ENCODE data around the gene EIF5.
"Not testable (repeated sequence)": the region's sequence is repeated elsewhere in the genome, so short reads cannot be mapped to it uniquely, and the experiment has no call there.

Gene EIF5

GRCh38 chr14:103337794-103338193 lies 3.8 kb downstream of the EIF5 start:
- no peak for DNase-seq

GRCh38 chr14:103339561-103339960 lies 5.5 kb downstream of the EIF5 start:
- no peak for DNase-seq

- no peak for DNase-seq
These were observed 6.6 kb downstream of the EIF5 start for GRCh38 chr14:103340480-103341212.

GRCh38 chr14:103341250-103342129 lies 7.5 kb downstream of the EIF5 start:
- DNase-seq, result no peak

- DNase-seq, result no peak
These were observed 9.3 kb downstream of the EIF5 start for GRCh38 chr14:103343164-103343879.

GRCh38 chr14:103343905-103344797 lies 10.1 kb downstream of the EIF5 start:
- no peak for DNase-seq

GRCh38 chr14:103346286-103346685 lies 12.2 kb downstream of the EIF5 start:
- DNase-seq, result no peak

GRCh38 chr14:103347091-103347815 lies 13.2 kb downstream of the EIF5 start:
- DNase-seq, result no peak

- no peak for DNase-seq
These were observed 14.1 kb downstream of the EIF5 start for GRCh38 chr14:103348154-103348553.

GRCh38 chr14:103349982-103350381 lies 15.9 kb downstream of the EIF5 start:
- DNase-seq, result no peak

GRCh38 chr14:103353362-103353761 lies 19.3 kb downstream of the EIF5 start:
- no peak for DNase-seq

GRCh38 chr14:103354141-103354540 lies 20.1 kb downstream of the EIF5 start:
- DNase-seq, result no peak

- no peak for DNase-seq
These were observed 22.1 kb downstream of the EIF5 start for GRCh38 chr14:103356024-103356682.

GRCh38 chr14:103357552-103357951 lies 23.5 kb downstream of the EIF5 start:
- DNase-seq, result not testable (repeated sequence)

- no peak for DNase-seq
These were observed 26.5 kb downstream of the EIF5 start for GRCh38 chr14:103360548-103360947.

- DNase-seq, result no peak
These were observed 27.8 kb downstream of the EIF5 start for GRCh38 chr14:103361867-103362266.

GRCh38 chr14:103362780-103363179 lies 28.7 kb downstream of the EIF5 start:
- DNase-seq, result no peak

GRCh38 chr14:103366741-103367140 lies 32.7 kb downstream of the EIF5 start:
- no peak for DNase-seq

- DNase-seq, result no peak
These were observed 34.0 kb downstream of the EIF5 start for GRCh38 chr14:103367995-103368394.

GRCh38 chr14:103370087-103370486 lies 36.0 kb downstream of the EIF5 start:
- DNase-seq, result no peak

GRCh38 chr14:103372017-103372416 lies 38.0 kb downstream of the EIF5 start:
- no peak for DNase-seq

Measured in NCI-H2029 treated with DMSO at 0.1 percent for 48 hours (cell line).